Pancreas (tissue), 10 donors: ENCODE data around the gene SORL1. TPM values are rescaled to one million over a fixed set of nuclear protein-coding genes. Genes with fewer than 3 reads are reported as not detected.

Experiments
- ATAC-seq, 4 donors: fragments of 200-7000 bp; cut with Tn5 transposase; one replicate each; pipeline versions ENCODE4 v1.8.0 to v1.9.1; 2020; ENCODE audit warnings: mild to moderate bottlenecking in 4 of 4, moderate library complexity in 4 of 4
- DNase-seq, 6 donors: peaks; one replicate each; pipeline ENCODE4 v3.0.0-alpha.2; 2020
- FAIRE-seq: peaks from 2 replicates; lab custom pipeline; 2012; peaks lifted over from hg19 to GRCh38; lab: Jason Lieb, UNC
- H3K27ac ChIP-seq, 4 donors: fragments of 200-600 bp; sonication (generic); 1 replicate in 3 of 4; 2 replicates in 1 of 4; pipeline versions ENCODE4 v1.5.0 to v1.8.0; 2020
- H3K27me3 ChIP-seq, 4 donors: fragments of 200-600 bp; one replicate each; pipeline ENCODE4 v1.8.0; 2021
- H3K36me3 ChIP-seq, 3 donors: fragments of 200-600 bp; sonication (generic) in 1 of 3; one replicate each; pipeline versions ENCODE4 v1.5.0 to v1.8.0; 2020 to 2021
- H3K4me1 ChIP-seq, 3 donors: fragments of 200-600 bp; one replicate each; pipeline ENCODE4 v1.8.0; 2021
- H3K4me3 ChIP-seq, 4 donors: fragments of 200-600 bp; sonication (generic) in 2 of 4; one replicate each; pipeline versions ENCODE4 v1.5.0 to v1.8.0; 2020 to 2021
- H3K9me3 ChIP-seq, 4 donors: fragments of 200-600 bp; one replicate each; pipeline ENCODE4 v1.8.0; 2021
- CTCF ChIP-seq, 4 donors: fragments of 200-600 bp; sonication (generic) in 3 of 4; IDR thresholded peaks; one replicate each; pipeline versions ENCODE4 v1.5.0 to v1.8.0; 2021; ENCODE audit warnings: antibody characterized with exemption in 4 of 4
- WGBS, 2 donors: extraction: QIAGEN DNeasy Blood & Tissue Kit; methylation state at CpG; one replicate each; pipeline ENCODE4 v1.1.7; 2013; 5-methylcytosine and 5-hydroxymethylcytosine counted together
- intact Hi-C, 3 donors: fragments of 100-400 bp; cut with DNase I; formaldehyde crosslinking; loops; one replicate each; pipeline versions ENCODE4 v1.11.1 to v1.14.2; 2022
- polyA plus RNA-seq, 2 donors: library from polyadenylated mRNA; stranded (reverse); fragments of 200-250 nt; gene quantifications; one replicate each; pipeline ENCODE4 v1.2.3, GENCODE V29; 2013
- total RNA-seq, 6 donors: library from RNA; stranded (reverse); fragmentation: NEBNext Ultra II Directional in 4 of 6; extraction: Animal tissue kit (Norgen Biotek cat#: 25700) in 4 of 6; gene quantifications; one replicate each; pipeline versions ENCODE4 v1.2.1 to v1.2.4, GENCODE V29; 2021 to 2023
- donor health status: healthy with polysubstance abuse.
- donor health status: DM: no; HTN: no; CAD: no; lungs with moderate emphysema.
- donor health status: DM: no; HTN: no; CAD: no.
- donor health status: control.
- donor health status: control.
- donor health status: Bipolar disorder and iron deficiency.
- donor health status: DM: yes; HTN: yes; CAD: no.
- donor health status: DM: no; HTN: no; CAD: no.
- donor health status: DM: no; HTN: no; CAD: no.
- donor health status: DM: yes; HTN: yes; CAD: no.

SORL1 gene
- total and polyA plus RNA-seq, 8 donors, result 2.7 to 47.5 (median 15.5) TPM

- no peak overlapping the region for H3K4me3 ChIP-seq
- H3K4me1 ChIP-seq, result no peaks in the 10 kb centered on the region
- TF ChIP-seq CTCF (IDR thresholded peaks at IDR 0.05), result no peak
- ATAC-seq (peak in 2 of 4 donors; percentile 35 to 48), FAIRE-seq (no peak), DNase-seq (no peak)
- no peaks in the 10 kb centered on the region for H3K9me3 ChIP-seq
- H3K27ac ChIP-seq, result peak overlapping the region in 1 of 4 donors; percentile 4
- 43 to 50% methylated on average over 7 of the region's 7 CpGs for WGBS, 2 donors
- intact Hi-C loops, result no loop called here
- no peaks in the 10 kb centered on the region for H3K27me3 ChIP-seq
- H3K36me3 ChIP-seq, result peaks cover 0 to 3% (median 0%) of the 10 kb centered on the region in 3 donors
Observed at GRCh38 chr11:121625777-121626506, 173.8 kb downstream of the SORL1 start.

- Histone ChIP-seq H3K27ac (peak overlapping the region in 1 of 4 donors; percentile 4), H3K4me3 (no peak overlapping the region), H3K27me3 (no peaks in the 10 kb centered on the region), H3K9me3 (no peaks in the 10 kb centered on the region), H3K36me3 (no peaks in the 10 kb centered on the region), H3K4me1 (no peaks in the 10 kb centered on the region)
- ATAC-seq (peak in 1 of 4 donors; percentile 26), DNase-seq (no peak), FAIRE-seq (no peak)
- intact Hi-C loops, result no loop called here
- TF ChIP-seq CTCF (IDR thresholded peaks at IDR 0.05), result no peak
- 56 to 73% methylated on average over 4 of the region's 4 CpGs for WGBS, 2 donors
Observed at GRCh38 chr11:121626507-121626875, 174.4 kb downstream of the SORL1 start.

- TF ChIP-seq CTCF (IDR thresholded peaks at IDR 0.05), result no peak
- Histone ChIP-seq H3K27ac (no peak overlapping the region), H3K36me3 (no peaks in the 10 kb centered on the region), H3K4me1 (no peaks in the 10 kb centered on the region), H3K9me3 (no peaks in the 10 kb centered on the region), H3K27me3 (no peaks in the 10 kb centered on the region), H3K4me3 (no peak overlapping the region)
- 39 to 62% methylated on average over 2 of the region's 2 CpGs for WGBS, 2 donors
- no peak for FAIRE-seq
- ATAC-seq, result no peak
- intact Hi-C loops, result no loop called here
- no peak for DNase-seq
Observed at GRCh38 chr11:121626980-121627379, 174.9 kb downstream of the SORL1 start.

- Histone ChIP-seq H3K9me3 (no peaks in the 10 kb centered on the region), H3K27ac (no peak overlapping the region), H3K4me3 (no peak overlapping the region), H3K4me1 (no peaks in the 10 kb centered on the region), H3K27me3 (no peaks in the 10 kb centered on the region), H3K36me3 (no peaks in the 10 kb centered on the region)
- FAIRE-seq (no peak), DNase-seq (no peak), ATAC-seq (peak in 1 of 4 donors; percentile 28)
- TF ChIP-seq CTCF (IDR thresholded peaks at IDR 0.05), result no peak
- intact Hi-C loops, result no loop called here
- WGBS, 2 donors, result 58 to 63% methylated on average over 1 of the region's 1 CpG
Observed at GRCh38 chr11:121630041-121630440, 177.9 kb downstream of the SORL1 start.

GRCh38 chr11:121631456-121631855 is 179.3 kb downstream of the SORL1 start:
- TF ChIP-seq CTCF (IDR thresholded peaks at IDR 0.05), result no peak
- H3K27ac ChIP-seq, result no peak overlapping the region
- no peaks in the 10 kb centered on the region for H3K4me1 ChIP-seq
- ATAC-seq, result no peak
- no peak overlapping the region for H3K4me3 ChIP-seq
- no peak for DNase-seq
- FAIRE-seq, result no peak
- no peaks in the 10 kb centered on the region for H3K36me3 ChIP-seq
- no peaks in the 10 kb centered on the region for H3K9me3 ChIP-seq
- 89 to 95% methylated on average over 2 of the region's 2 CpGs for WGBS, 2 donors
- intact Hi-C loops, result no loop called here
- no peaks in the 10 kb centered on the region for H3K27me3 ChIP-seq
